ENCODE measurements around the gene MSX2.

DNA sequence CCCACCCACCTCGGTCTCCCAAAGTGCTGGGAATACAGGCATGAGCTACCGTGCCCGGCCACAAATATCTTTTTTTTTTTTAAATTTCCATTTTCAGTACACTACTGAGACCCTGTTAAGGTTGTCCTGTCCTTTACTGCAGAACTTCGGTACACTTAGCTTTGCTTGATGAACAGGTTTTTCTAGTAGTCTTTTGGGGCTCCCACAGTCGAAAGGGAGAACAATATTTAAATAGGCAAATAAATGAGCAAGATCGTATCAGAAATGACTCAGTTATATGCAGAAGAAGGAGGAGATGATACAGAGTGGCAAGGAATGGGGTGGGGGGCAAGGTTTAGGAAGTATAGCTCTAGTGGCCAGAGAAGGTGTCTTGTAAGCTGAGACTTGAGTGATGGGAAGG, 52.7 kb downstream of the MSX2 start:
- TF ChIP-seq EZH2 (IDR thresholded peaks at IDR 0.05; ENCODE audit: low read length, missing control alignments) (no peak), CTCF (conservative IDR thresholded peaks at IDR 0.05 in 1 of 2, IDR thresholded peaks at IDR 0.05 in 1 of 2; ENCODE audit: low read depth in 1 of 2, low read length in 2 of 2) (no peak)

Data from fibroblast of lung (primary cell).